ENCODE results near the gene BSPRY.

DNA sequence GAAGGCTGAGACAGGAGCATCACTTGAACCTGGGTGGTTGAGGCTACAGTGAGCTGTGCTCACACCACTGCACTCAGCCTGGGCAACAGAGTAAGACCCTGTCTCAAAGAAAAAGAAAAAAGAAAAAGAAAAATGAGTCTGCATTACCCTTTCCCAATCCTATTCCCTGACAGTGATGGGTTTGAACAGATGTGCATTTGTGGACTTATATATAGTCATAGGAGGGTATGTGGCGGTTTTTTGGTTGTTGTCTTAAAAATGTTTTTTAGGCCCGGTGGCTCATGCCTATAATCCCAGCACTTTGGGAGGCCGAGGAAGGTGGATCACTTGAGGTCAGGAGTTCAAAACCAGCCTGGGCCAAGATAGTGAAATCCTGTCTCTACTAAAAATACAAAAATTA, 14.0 kb downstream of the BSPRY start:
- TF ChIP-seq REST (IDR thresholded peaks at IDR 0.05; ENCODE audit: insufficient read depth in 1 of 2, low read depth in 2 of 2, low read length in 2 of 2), result no peak
- no peak for TF ChIP-seq SIN3A (IDR thresholded peaks at IDR 0.05; ENCODE audit: borderline replicate concordance, insufficient read depth, low read length)
- no peak for TF ChIP-seq POLR2AphosphoS5 (IDR thresholded peaks at IDR 0.05; ENCODE audit: low read depth, low read length)

Measured in PFSK-1 (cell line).